HG03103 (cell line): ENCODE measurements around the gene EIPR1.

Experiments used
- ATAC-seq: cut with Tn5 transposase; IDR thresholded peaks from one replicate; pipeline ENCODE4 v1.9.1; 2021; ENCODE audit warnings: low read depth; ENCODE audit not compliant: unreplicated experiment

The EIPR1 gene

DNA sequence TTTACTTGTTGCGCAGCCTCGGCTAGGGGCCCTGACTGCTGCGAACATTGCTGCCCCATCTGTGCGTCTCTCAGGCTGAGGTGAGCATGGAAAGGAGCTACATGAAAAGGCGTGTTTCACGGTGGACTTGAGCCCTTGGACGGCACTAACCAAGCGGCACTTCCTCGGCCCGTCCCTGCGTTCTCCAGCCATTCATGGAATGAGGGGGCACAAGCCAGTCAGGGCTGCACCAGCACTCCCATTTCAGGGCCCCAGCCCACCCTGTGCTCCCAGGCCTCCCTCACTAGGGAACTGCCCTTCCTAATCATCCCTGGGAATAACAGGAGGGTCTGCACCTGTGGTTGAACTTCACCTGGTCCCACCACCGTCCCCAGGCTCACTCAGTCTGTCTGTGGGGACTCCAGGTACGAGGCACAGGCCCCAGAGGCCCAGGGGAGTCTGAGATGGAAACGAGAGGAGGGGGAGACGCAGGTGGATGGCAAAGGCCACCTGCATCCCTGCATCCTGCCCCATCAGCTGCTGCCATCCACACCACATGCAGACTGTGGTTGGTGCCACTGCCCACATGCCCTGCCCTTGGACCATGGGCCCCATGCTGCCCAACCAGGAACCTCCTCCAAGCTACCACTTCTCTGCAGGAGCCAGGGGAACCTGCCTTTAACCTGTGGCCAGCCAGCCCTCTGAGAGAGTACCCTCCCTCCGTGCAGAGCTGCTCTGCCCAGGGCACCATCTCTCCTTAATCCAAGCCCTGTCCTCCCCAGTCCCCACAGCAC lies 99.7 kb downstream of the EIPR1 start:
- ATAC-seq = no peak

DNA sequence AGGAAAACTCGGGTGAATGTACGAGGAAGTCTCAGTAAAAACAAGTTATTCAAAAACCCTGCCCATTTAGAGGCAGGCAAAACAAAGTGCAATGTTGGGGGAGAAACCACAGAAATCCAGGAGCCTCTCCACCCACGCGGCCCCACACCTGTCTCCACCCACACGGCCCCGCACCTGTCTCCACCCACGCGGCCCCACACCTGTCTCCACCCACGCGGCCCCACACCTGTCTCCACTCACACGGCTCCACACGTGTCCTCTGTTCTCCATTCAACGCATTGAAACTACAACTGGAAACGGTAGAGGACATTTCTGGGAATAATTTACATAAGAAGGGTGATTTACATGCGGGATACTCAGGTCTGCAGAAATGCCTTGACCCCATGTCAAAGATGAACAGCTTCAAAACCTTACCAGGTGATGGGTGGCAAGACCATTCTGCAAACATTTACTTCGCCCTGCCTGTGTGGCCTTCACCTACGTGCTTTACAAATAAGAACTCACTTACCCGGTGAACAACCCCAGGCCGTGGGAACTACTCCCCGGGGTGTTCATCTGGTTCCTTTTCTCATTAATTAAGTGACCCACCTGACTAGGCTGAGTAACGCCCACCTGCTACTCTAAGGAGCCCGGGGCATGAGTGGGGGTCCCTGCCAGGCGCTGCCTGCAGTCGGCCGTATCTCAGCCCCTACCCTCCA lies 100.4 kb downstream of the EIPR1 start:
- ATAC-seq = no peak

DNA sequence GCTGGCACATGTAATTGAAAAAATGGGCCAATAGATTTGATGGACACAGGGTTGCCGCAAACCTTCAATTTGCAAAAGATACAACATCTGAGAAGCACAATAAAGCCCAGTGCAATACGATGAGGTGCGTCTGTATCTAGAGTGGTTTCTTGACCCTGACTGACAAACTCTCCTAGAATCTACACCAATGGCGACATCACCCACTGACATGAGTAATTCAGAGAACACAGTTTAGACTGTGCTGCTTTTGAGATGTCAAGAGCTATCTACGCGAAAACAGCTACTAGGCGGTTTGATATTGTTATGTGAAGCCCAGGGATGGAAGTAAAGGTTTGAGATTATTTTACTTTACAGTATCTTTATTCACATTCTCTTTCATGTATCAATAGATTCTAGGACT lies 104.9 kb downstream of the EIPR1 start:
- no peak for ATAC-seq

DNA sequence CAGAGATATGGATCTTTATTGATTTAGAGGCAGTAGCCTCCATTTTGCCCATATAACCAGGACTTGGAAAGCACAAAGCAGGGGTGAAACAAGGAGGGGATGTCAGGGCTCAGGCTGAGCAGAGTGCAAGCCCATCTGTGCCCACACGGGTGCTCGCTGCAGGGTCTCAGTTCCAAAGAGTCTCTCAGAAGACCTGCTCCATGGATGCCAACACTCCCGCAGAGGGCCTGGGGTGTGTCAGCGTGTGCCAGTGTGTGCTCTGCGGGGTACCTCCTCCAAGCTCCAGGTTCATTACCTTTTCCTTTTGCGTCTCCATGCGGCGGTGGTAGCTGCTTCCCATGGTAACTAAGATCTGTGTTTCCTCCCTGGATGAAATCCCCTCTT lies 107.5 kb downstream of the EIPR1 start:
- no peak for ATAC-seq

DNA sequence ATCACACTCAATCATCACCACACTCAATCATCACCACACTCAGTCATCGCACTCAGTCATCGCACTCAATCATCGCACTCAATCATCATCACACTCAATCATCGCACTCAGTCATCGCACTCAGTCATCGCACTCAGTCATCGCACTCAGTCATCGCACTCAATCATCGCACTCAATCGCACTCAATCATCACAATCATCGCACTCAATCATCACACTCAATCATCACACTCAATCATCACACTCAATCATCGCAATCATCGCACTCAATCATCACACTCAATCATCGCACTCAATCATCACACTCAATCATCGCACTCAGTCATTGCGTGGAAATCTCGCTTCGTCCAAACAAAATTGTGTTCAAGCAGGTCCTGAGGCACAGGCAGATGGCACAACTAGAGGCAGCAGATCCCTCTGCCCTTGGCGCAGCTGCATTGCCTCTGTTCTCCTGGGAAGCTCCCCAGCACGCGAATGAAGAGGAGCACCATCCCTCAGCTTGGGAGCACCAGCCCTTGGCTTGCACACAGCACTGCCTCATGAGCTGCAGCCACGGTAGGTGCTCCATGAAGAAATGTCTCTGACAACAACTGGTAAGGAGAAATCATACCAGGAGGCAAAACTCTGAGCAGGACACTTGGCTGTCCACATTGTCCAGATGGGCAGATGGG lies 108.1 kb downstream of the EIPR1 start:
- no peak for ATAC-seq

DNA sequence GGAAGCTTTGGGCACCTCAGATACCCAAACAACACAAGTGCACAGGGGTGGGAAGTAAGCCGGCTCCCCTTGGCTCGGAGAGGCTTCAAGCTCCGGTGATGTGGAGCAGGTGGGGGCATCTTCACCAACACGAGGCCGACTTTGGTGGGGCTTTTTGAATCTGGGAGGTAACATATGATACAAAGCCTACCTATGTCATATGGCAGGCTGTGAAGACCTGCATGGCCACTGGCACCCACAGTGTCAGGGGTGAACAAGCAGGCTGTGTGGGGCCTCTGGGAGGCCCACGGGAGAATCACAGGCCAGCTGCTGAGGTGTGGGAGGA lies 109.0 kb downstream of the EIPR1 start:
- no peak for ATAC-seq

DNA sequence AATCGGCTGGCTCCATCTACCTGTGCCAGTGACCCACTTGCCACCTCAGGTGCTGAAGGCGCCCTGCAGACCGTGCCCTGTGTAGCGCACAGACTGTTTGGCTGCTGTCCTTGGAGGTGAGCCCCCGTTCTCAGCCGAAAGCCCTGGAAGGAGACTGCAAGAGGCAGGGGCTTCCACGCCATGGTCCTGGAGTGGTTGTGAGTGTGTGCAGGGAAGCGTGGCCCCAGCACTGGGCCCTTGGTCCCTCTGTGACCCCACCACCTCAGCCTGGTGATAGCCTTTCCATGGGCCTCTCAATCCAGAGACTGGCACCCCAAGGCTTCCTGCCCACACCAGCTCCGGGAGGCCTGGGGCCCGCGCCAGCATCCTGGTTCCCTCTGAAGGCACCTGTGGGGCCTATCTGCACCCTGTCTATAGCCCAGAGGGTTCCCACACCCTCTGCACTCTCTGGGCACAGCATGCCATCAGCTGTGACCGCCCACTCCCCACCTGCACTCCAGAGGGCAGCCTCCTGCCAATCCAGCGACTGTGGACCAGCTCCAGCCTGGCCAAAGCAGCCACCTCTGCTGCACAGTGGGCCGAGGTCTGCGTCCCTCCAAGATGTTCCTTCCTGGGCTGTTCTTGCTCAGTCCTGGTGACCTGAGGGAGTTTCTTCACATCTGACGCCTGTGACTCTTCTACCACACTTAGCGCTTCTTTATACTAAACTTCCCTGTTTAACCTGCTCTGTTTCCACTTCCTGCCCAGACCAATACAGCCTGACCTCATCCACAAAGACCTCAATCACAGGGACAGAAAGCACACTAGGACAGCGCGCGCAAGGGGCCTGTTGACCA lies 109.5 kb downstream of the EIPR1 start:
- ATAC-seq = no peak

DNA sequence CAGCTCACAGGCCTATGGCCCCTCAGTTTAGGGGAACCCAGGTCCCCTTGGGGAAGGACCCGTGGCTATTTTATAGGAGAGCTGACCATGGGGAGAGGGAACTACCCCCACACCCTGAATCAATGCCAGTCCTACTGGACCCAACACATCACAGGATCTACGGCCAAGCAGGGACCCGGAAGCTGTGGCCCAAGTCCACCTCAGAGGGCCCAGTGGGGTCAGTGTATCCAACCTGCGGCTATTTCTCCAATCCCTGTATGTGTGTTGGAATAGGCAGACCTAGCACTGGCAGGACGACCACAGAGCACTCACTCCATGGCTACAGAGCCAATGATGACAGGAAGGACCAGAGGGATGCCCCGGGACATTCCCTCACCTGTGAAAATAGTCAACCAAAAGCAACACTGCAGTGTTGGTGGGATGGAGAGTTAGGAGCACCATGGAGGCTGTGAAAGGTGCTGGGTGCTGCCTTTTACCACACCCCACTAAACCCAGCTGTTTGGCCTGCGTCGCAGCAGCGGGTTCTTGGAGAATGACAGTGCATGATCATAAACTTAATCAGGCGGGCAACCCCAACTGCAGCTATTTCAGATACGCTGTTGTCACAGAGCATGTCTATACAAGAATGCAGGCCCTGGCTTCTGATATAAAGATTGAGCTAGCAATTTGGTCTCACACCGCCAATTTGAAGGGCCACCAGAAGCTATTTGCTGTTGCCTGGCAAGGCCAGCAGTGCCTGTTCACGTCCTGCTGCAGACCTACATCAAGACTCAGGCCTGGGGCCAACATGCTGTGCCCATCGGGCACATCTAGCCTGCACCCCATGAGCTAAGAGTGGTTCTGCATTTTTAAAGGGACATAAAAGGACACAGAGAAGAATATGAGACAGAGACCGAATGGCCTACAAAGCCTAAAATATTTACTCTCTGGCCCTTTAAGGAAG lies 110.4 kb downstream of the EIPR1 start:
- no peak for ATAC-seq

DNA sequence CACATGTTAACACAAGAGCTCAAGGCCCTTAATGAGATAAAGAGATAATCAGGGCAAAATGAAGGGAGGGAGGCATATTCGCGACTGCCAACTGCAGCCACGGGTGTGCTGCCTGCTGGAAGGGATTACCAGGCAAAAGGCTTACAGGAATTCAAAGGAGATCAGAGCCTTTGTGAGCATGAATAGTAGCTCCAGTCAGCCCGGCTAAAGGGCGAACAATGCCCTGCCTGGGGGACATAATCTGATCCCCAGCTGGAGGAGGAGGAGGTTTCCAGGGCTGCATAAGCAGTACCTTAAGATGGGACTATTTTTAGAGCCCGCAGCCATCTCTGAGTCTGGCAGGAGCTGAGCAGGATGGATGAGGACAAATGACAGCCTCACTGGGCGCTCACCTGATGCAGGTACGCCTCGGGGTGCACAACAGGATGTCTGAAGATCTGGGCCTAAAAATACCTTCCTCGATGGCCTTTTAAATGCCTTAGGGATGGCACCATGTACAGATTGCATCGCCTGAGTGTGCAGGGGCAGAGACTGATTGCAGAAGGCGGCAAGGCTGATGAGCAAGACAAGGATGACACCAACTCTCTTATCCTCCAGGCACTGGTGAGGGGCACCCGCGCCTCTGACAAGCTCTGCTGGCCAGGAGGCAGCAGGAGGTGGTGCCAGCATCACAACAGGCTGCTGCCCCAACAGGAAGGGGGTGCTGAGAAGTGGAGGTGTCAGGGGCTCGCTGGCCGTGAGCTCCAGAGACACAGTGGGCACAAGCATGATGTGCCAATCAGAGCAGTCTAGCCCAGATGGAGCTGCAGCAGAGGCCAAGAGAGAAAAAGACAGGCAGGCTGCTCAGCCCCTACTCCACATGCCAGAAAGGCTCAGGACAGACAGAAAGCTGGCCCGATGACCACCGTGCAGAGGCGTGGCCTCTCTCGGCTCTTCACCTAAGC lies 111.4 kb downstream of the EIPR1 start:
- ATAC-seq = no peak

DNA sequence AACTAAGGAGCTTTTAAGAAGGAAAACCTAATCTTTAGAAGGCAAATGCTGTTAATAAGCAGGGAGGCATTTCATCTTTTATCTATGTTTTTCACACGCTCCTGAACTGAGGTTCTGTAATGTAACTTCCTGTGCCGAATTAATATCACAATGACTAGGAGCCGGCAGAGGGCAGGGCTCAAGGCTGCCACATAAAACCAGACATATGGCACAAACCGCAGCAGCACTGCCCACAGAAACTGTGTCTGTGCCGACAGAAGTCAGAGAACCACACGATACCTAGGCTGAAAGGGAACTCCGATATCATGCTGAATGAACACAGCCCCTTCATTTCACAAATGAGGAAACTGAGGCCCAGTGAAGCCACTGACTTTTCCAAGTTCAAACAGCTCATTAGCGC lies 112.1 kb downstream of the EIPR1 start:
- no peak for ATAC-seq

- ATAC-seq = no peak
These were observed 113.4 kb downstream of the EIPR1 start for GRCh38 chr2:3264010-3264744.

DNA sequence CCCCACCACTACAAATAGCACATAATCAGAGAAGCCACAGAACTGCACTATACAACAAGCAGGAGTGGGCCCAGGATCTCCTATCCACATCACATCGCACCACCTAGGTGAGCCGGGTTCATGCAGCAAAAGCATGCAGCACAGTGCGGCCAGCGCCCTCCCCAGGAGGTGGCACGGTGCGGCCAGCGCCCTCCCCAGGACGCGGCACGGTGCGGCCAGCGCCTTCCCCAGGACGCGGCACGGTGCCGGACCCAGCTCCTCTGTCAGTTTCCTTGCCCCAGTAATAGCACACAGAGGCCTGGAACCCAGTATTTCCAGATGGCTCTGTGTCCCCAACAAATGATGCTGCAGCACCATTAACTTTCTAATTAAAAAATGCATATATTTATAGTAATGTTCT lies 114.1 kb downstream of the EIPR1 start:
- no peak for ATAC-seq

- ATAC-seq = no peak
These were observed 114.9 kb downstream of the EIPR1 start for GRCh38 chr2:3262437-3263388.

DNA sequence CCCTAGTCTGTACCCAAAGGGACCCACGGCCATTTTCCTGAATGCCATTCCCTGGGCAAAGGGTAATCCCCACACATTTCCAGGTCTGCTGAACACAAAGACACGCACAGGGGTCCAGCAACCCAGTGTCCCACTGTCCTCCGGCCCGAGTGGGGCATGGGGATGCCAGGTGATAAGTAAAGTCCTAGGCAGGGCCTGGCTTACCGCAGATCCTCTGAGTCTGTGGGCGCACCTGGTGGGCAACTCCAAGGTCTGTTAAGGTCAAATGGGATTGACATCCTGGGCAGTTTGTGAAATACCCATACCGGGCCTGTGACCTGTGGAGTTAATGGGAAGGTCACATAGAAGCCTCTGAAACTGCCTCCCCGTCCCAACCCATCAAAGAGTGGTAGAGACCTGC lies 116.1 kb downstream of the EIPR1 start:
- ATAC-seq = no peak

GRCh38 chr2:3260959-3261358 lies 116.7 kb downstream of the EIPR1 start:
- ATAC-seq = no peak

GRCh38 chr2:3257826-3258225 lies 119.8 kb downstream of the EIPR1 start:
- no peak for ATAC-seq

DNA sequence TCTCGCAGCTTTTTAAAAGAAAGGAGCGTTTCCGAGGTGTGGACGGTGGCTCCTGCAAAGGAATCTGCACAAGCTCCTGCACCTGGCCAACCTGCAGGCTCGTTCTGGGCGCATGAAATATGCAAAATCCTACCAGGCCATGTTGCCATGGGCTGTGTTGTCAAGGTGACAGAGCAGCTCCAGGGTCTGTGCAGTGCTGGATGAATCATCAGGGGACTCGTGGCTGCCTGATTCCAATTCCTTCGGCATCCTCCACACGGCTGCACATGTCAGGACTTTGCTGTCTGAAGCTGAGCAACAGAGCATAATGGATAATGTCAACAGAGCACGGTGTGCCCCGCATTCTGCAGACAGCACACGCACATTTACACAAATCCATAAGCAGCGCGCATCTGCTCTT lies 120.5 kb downstream of the EIPR1 start:
- no peak for ATAC-seq
